Endometrium (tissue), 2 donors: ENCODE measurements around the gene ACAD9.
"Not testable (repeated sequence)": the region's sequence is repeated elsewhere in the genome, so short reads cannot be mapped to it uniquely, and the experiment has no call there.

Experiments
- FAIRE-seq: peaks from 2 replicates; lab custom pipeline; 2012; peaks lifted over from hg19 to GRCh38; lab: Jason Lieb, UNC
- donor health status: control.
- donor health status: control.

The ACAD9 gene

GRCh38 chr3:128861491-128861890, 17.9 kb upstream of the ACAD9 start:
- FAIRE-seq: no peak

GRCh38 chr3:128863560-128863959, 15.9 kb upstream of the ACAD9 start:
- no peak for FAIRE-seq

- no peak for FAIRE-seq
Measured at GRCh38 chr3:128864351-128864811, 15.0 kb upstream of the ACAD9 start.

GRCh38 chr3:128864849-128865804, 14.3 kb upstream of the ACAD9 start:
- not testable (repeated sequence) for FAIRE-seq

- no peak for FAIRE-seq
Measured at GRCh38 chr3:128867200-128868125, 12.0 kb upstream of the ACAD9 start.

GRCh38 chr3:128870347-128870746, 9.1 kb upstream of the ACAD9 start:
- no peak for FAIRE-seq

GRCh38 chr3:128872282-128872681, 7.1 kb upstream of the ACAD9 start:
- no peak for FAIRE-seq

- FAIRE-seq: no peak
Measured at GRCh38 chr3:128872744-128873143, 6.7 kb upstream of the ACAD9 start.

- no peak for FAIRE-seq
Measured at GRCh38 chr3:128873244-128874022, 6.0 kb upstream of the ACAD9 start.

GRCh38 chr3:128874481-128875180, 4.8 kb upstream of the ACAD9 start:
- FAIRE-seq: no peak

GRCh38 chr3:128875556-128876120, 3.8 kb upstream of the ACAD9 start:
- FAIRE-seq: no peak

- FAIRE-seq: no peak
Measured at GRCh38 chr3:128878011-128878457, 1.4 kb upstream of the ACAD9 start.

- FAIRE-seq: no peak
Measured at GRCh38 chr3:128878556-128879124, 780 bp upstream of the ACAD9 start.

GRCh38 chr3:128879991-128880390, 571 bp downstream of the ACAD9 start:
- FAIRE-seq: no peak

- not testable (repeated sequence) for FAIRE-seq
Measured at GRCh38 chr3:128880455-128880854, 1.0 kb downstream of the ACAD9 start.

- FAIRE-seq: no peak
Measured at GRCh38 chr3:128881576-128881975, 2.2 kb downstream of the ACAD9 start.

GRCh38 chr3:128882719-128883118, 3.3 kb downstream of the ACAD9 start:
- no peak for FAIRE-seq

- no peak for FAIRE-seq
Measured at GRCh38 chr3:128884992-128885391, 5.6 kb downstream of the ACAD9 start.

- no peak for FAIRE-seq
Measured at GRCh38 chr3:128889139-128889894, 9.9 kb downstream of the ACAD9 start.
